ENCODE measurements around the gene CEACAM7. TPM values are rescaled to one million over a fixed set of nuclear protein-coding genes. Genes with fewer than 3 reads are reported as not detected.

Gene CEACAM7
- total and polyA plus RNA-seq, 2 of the 13 experiments (the other 11 are each of a cell fraction or from before 2014, with no cell fraction given): not detected

DNA sequence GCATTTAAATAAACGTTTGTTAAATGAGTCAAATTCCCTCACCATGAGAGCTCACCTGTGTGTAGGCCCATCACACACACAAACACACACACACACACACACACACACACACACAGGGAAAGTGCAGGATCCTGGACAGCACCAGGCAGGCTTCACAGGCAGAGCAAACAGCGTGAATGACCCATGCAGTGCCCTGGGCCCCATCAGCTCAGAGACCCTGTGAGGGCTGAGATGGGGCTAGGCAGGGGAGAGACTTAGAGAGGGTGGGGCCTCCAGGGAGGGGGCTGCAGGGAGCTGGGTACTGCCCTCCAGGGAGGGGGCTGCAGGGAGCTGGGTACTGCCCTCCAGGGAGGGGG is 11.9 kb upstream of the CEACAM7 start:
- Histone ChIP-seq H3K27me3 (ENCODE audit: control insufficient read depth in 1 of 2, insufficient read depth in 2 of 2, low read length in 2 of 2) (peaks cover 0 to 4% of the 10 kb centered on the region in 2 experiments; a peak in 1 of 5 replicates), H2AFZ (ENCODE audit: low read length) (no peak overlapping the region), H3K9me3 (ENCODE audit: low read length) (no peaks in the 10 kb centered on the region), H3K79me2 (ENCODE audit: insufficient read depth, low read length) (no peaks in the 10 kb centered on the region), H3K4me1 (ENCODE audit: insufficient read depth, low read length) (no peaks in the 10 kb centered on the region), H3K27ac (ENCODE audit: extremely low read length, insufficient read depth, low read length) (no peak overlapping the region), H3K4me2 (ENCODE audit: low read depth, low read length) (no peak overlapping the region), H3K9ac (ENCODE audit: insufficient read depth, low read depth, low read length) (no peak overlapping the region), H3K4me3 (replicated peaks in 1 of 3; ENCODE audit: insufficient read depth in 1 of 3, low read depth in 2 of 3, low read length in 3 of 3) (no peak overlapping the region), H3K36me3 (replicated peaks in 1 of 2; ENCODE audit: control insufficient read depth in 1 of 2, insufficient read depth in 2 of 2, low read length in 2 of 2) (no peaks in the 10 kb centered on the region), H4K20me1 (ENCODE audit: insufficient read depth, low read length) (0 out of 2 replicates have a peak, but pooled peaks cover 3% of the 10 kb centered on the region)
- in situ Hi-C loops (cut with HindIII; ENCODE audit: extremely low pct_ligation_motif_present, low pct_unique_long_range_greater_than_20kb): no loop called here
- DNase-seq (ENCODE audit: low spot score) (no peak), FAIRE-seq (no peak), ATAC-seq (no peak)
- intact Hi-C loops (cut with micrococcal nuclease; ENCODE audit: unreplicated experiment): no loop called here
- ChIA-PET CTCF (ENCODE audit: low intra/inter-chr PET ratio, low total read pairs) (no interaction called here), POLR2A (no interaction called here)
- no TSS peak for BruUV-seq (replicated peaks)
- 0% methylated on average over 2 of the region's 2 CpGs for WGBS (ENCODE audit: low lambda C conversion rate)
- no peak for TF ChIP-seq SP2 (CRISPR knock-in tag; IDR thresholded peaks at IDR 0.05)
- no peak for TF ChIP-seq ZNF292 (CRISPR knock-in tag; IDR thresholded peaks at IDR 0.05; ENCODE audit: borderline replicate concordance, low read depth)
- TF ChIP-seq ZSCAN20 (CRISPR knock-in tag; IDR thresholded peaks at IDR 0.05; ENCODE audit: borderline replicate concordance): no peak
- no peak for TF ChIP-seq CHD2 (IDR thresholded peaks at IDR 0.05; ENCODE audit: low read depth, low read length)
- TF ChIP-seq TAF1 (CRISPR knock-in tag; IDR thresholded peaks at IDR 0.05): no peak
- TF ChIP-seq RBM22 (optimal IDR thresholded peaks at IDR 0.05; ENCODE audit: low read length): no peak
- no peak for TF ChIP-seq ZNF121 (CRISPR knock-in tag; IDR thresholded peaks at IDR 0.05)
- no peak for TF ChIP-seq ZNF747 (CRISPR knock-in tag; IDR thresholded peaks at IDR 0.05; ENCODE audit: borderline replicate concordance)
- no peak for TF ChIP-seq ZNF660 (CRISPR knock-in tag; IDR thresholded peaks at IDR 0.05; ENCODE audit: borderline replicate concordance, low read depth)
- TF ChIP-seq, protein P1, sequence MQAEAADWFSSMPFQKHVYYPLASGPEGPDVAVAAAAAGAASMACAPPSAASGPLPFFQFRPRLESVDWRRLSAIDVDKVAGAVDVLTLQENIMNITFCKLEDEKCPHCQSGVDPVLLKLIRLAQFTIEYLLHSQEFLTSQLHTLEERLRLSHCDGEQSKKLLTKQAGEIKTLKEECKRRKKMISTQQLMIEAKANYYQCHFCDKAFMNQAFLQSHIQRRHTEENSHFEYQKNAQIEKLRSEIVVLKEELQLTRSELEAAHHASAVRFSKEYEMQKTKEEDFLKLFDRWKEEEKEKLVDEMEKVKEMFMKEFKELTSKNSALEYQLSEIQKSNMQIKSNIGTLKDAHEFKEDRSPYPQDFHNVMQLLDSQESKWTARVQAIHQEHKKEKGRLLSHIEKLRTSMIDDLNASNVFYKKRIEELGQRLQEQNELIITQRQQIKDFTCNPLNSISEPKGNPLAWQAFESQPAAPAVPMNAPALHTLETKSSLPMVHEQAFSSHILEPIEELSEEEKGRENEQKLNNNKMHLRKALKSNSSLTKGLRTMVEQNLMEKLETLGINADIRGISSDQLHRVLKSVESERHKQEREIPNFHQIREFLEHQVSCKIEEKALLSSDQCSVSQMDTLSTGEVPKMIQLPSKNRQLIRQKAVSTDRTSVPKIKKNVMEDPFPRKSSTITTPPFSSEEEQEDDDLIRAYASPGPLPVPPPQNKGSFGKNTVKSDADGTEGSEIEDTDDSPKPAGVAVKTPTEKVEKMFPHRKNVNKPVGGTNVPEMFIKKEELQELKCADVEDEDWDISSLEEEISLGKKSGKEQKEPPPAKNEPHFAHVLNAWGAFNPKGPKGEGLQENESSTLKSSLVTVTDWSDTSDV (CRISPR knock-in tag; IDR thresholded peaks at IDR 0.05): no peak
- TF ChIP-seq, protein P2, sequence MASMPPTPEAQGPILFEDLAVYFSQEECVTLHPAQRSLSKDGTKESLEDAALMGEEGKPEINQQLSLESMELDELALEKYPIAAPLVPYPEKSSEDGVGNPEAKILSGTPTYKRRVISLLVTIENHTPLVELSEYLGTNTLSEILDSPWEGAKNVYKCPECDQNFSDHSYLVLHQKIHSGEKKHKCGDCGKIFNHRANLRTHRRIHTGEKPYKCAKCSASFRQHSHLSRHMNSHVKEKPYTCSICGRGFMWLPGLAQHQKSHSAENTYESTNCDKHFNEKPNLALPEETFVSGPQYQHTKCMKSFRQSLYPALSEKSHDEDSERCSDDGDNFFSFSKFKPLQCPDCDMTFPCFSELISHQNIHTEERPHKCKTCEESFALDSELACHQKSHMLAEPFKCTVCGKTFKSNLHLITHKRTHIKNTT (CRISPR knock-in tag; IDR thresholded peaks at IDR 0.05): no peak
- TF ChIP-seq, protein P3, sequence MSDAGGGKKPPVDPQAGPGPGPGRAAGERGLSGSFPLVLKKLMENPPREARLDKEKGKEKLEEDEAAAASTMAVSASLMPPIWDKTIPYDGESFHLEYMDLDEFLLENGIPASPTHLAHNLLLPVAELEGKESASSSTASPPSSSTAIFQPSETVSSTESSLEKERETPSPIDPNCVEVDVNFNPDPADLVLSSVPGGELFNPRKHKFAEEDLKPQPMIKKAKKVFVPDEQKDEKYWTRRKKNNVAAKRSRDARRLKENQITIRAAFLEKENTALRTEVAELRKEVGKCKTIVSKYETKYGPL (CRISPR knock-in tag; IDR thresholded peaks at IDR 0.05): no peak
- no peak for TF ChIP-seq GPN1 (CRISPR knock-in tag; IDR thresholded peaks at IDR 0.05; ENCODE audit: borderline replicate concordance)
- no peak for TF ChIP-seq IKZF1 (IDR thresholded peaks at IDR 0.05)
- TF ChIP-seq SMARCC2 (IDR thresholded peaks at IDR 0.05): no peak
- no peak for TF ChIP-seq SIN3B (IDR thresholded peaks at IDR 0.05; ENCODE audit: low read length)
- TF ChIP-seq, protein P4, sequence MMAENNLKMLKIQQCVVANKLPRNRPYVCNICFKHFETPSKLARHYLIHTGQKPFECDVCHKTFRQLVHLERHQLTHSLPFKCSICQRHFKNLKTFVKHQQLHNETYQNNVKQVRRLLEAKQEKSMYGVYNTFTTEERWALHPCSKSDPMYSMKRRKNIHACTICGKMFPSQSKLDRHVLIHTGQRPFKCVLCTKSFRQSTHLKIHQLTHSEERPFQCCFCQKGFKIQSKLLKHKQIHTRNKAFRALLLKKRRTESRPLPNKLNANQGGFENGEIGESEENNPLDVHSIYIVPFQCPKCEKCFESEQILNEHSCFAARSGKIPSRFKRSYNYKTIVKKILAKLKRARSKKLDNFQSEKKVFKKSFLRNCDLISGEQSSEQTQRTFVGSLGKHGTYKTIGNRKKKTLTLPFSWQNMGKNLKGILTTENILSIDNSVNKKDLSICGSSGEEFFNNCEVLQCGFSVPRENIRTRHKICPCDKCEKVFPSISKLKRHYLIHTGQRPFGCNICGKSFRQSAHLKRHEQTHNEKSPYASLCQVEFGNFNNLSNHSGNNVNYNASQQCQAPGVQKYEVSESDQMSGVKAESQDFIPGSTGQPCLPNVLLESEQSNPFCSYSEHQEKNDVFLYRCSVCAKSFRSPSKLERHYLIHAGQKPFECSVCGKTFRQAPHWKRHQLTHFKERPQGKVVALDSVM (CRISPR knock-in tag; IDR thresholded peaks at IDR 0.05): no peak
- TF ChIP-seq ZNF709 (CRISPR knock-in tag; IDR thresholded peaks at IDR 0.05): no peak
- TF ChIP-seq, protein P5, sequence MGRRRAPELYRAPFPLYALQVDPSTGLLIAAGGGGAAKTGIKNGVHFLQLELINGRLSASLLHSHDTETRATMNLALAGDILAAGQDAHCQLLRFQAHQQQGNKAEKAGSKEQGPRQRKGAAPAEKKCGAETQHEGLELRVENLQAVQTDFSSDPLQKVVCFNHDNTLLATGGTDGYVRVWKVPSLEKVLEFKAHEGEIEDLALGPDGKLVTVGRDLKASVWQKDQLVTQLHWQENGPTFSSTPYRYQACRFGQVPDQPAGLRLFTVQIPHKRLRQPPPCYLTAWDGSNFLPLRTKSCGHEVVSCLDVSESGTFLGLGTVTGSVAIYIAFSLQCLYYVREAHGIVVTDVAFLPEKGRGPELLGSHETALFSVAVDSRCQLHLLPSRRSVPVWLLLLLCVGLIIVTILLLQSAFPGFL (CRISPR knock-in tag; IDR thresholded peaks at IDR 0.05): no peak
- no peak for TF ChIP-seq SNAI1 (CRISPR knock-in tag; IDR thresholded peaks at IDR 0.05; ENCODE audit: borderline replicate concordance)

Data from HepG2 (cell line).